ENCODE results near the gene STAB1. TPM values are rescaled to one million over a fixed set of nuclear protein-coding genes. Genes with fewer than 3 reads are reported as not detected.

The STAB1 gene
- polyA plus RNA-seq (2013, experiment 1 of 2; ENCODE audit: insufficient read length): 0.33 TPM
- polyA plus RNA-seq (2013, experiment 2 of 2; ENCODE audit: insufficient read length): 0.17 TPM

- DNase-seq: no peak
Observed at GRCh38 chr3:52494886-52495495, at the start of gene STAB1. Gene STAB1 (plus strand): TSS chr3:52495338. CDS start chr3:52495414, 76 bp downstream.

- DNase-seq: no peak
Observed at GRCh38 chr3:52446042-52446441, 49.1 kb upstream of the STAB1 start.

- DNase-seq: peak; percentile 56
Observed at GRCh38 chr3:52446631-52447511, 48.3 kb upstream of the STAB1 start.

GRCh38 chr3:52447512-52448355 lies 47.4 kb upstream of the STAB1 start:
- DNase-seq: no peak

GRCh38 chr3:52450489-52451236 lies 44.5 kb upstream of the STAB1 start:
- no peak for DNase-seq

- no peak for DNase-seq
Observed at GRCh38 chr3:52451237-52452083, 43.7 kb upstream of the STAB1 start.

GRCh38 chr3:52452126-52452525 lies 43.0 kb upstream of the STAB1 start:
- no peak for DNase-seq

- no peak for DNase-seq
Observed at GRCh38 chr3:52452570-52453221, 42.4 kb upstream of the STAB1 start.

GRCh38 chr3:52453496-52454249 lies 41.5 kb upstream of the STAB1 start, which contains the start of gene TNNC1:
Gene TNNC1 (minus strand): TSS chr3:52454041. CDS start chr3:52454015, 26 bp downstream.
- DNase-seq: no peak

- no peak for DNase-seq
Observed at GRCh38 chr3:52454250-52454937, 40.7 kb upstream of the STAB1 start.

- DNase-seq: no peak
Observed at GRCh38 chr3:52454938-52455282, 40.2 kb upstream of the STAB1 start.

- DNase-seq: peak; percentile 84
Observed at GRCh38 chr3:52455283-52456168, 39.6 kb upstream of the STAB1 start, which contains the start of gene NISCH. Gene NISCH (plus strand): TSS chr3:52455604. CDS start chr3:52455642, 38 bp downstream.

GRCh38 chr3:52456169-52456799 lies 38.9 kb upstream of the STAB1 start:
- peak; percentile 16 for DNase-seq

- no peak for DNase-seq
Observed at GRCh38 chr3:52456800-52457183, 38.3 kb upstream of the STAB1 start.

GRCh38 chr3:52458031-52458760 lies 36.9 kb upstream of the STAB1 start:
- DNase-seq: no peak

- DNase-seq: no peak
Observed at GRCh38 chr3:52458770-52459545, 36.2 kb upstream of the STAB1 start.

Measured in fibroblast of skin of abdomen (primary cell).